Psoas muscle (tissue), 8 donors: Measurements from ENCODE around the gene ATP7A. TPM values are rescaled to one million over a fixed set of nuclear protein-coding genes. Genes with fewer than 3 reads are reported as not detected.
"Not testable (repeated sequence)": the region's sequence is repeated elsewhere in the genome, so short reads cannot be mapped to it uniquely, and the experiment has no call there.

Experiments used
- ATAC-seq, 4 donors: fragments of 200-7000 bp; cut with Tn5 transposase; one replicate each; pipeline ENCODE4 v1.9.1; 2020; ENCODE audit warnings: moderate library complexity in 3 of 4, mild to moderate bottlenecking in 2 of 4
- DNase-seq, 2 donors: peaks; one replicate each; pipeline ENCODE4 v3.0.0-alpha.2; 2020
- H3K27ac ChIP-seq: fragments of 200-600 bp; one replicate; pipeline ENCODE4 v1.8.0; 2022
- H3K27me3 ChIP-seq, 3 donors: fragments of 200-600 bp in 1 of 3; one replicate each; pipeline versions ENCODE4 v1.6.1 to v1.8.0; 2013 to 2022; ENCODE audit warnings: low read length in 2 of 3, mild to moderate bottlenecking in 2 of 3, moderate library complexity in 1 of 3; ENCODE audit not compliant: insufficient read depth in 3 of 3
- H3K36me3 ChIP-seq, 2 donors: fragments of 200-600 bp in 1 of 2; one replicate each; pipeline versions ENCODE4 v1.6.1 to v1.8.0; 2013 to 2022; ENCODE audit warnings: low read depth in 1 of 2, mild to moderate bottlenecking in 1 of 2, moderate library complexity in 1 of 2; ENCODE audit not compliant: insufficient read depth in 1 of 2
- H3K4me1 ChIP-seq: fragments of 200-600 bp; one replicate; pipeline ENCODE4 v1.8.0; 2022
- H3K4me3 ChIP-seq: fragments of 200-600 bp; one replicate; pipeline ENCODE4 v1.8.0; 2022; ENCODE audit warnings: mild to moderate bottlenecking
- H3K9me3 ChIP-seq: fragments of 200-600 bp; one replicate; pipeline ENCODE4 v1.8.0; 2022
- WGBS, 3 donors: extraction: QIAGEN DNeasy Blood & Tissue Kit; methylation state at CpG; one replicate each; pipeline versions ENCODE4 v1.1.6 to v1.1.7; 2013; 5-methylcytosine and 5-hydroxymethylcytosine counted together
- intact Hi-C, 2 donors: fragments of 100-400 bp; cut with DNase I; formaldehyde crosslinking; loops; one replicate each; pipeline versions ENCODE4 v1.11.0 to v1.14.2; 2022
- polyA plus RNA-seq, 3 donors: library from polyadenylated mRNA; stranded (reverse); fragments of 200-250 nt; gene quantifications; one replicate each; pipeline ENCODE4 v1.2.3, GENCODE V29; 2013
- total RNA-seq, 4 donors: library from RNA; stranded (reverse); fragmentation: NEBNext Ultra II Directional in 2 of 4; extraction: Animal tissue kit (Norgen Biotek cat#: 25700) in 2 of 4; gene quantifications; one replicate each; pipeline versions ENCODE4 v1.2.1 to v1.2.4, GENCODE V29; 2021 to 2023
- TF ChIP-seq, protein P1 (sequence below): fragments of 200-600 bp; IDR thresholded peaks from one replicate; pipeline ENCODE4 v1.8.0; 2022; ENCODE audit warnings: antibody characterized with exemption
- donor health status: healthy with polysubstance abuse.
- donor health status: DM: no; HTN: no; CAD: no; lungs with moderate emphysema.
- donor health status: Bipolar disorder and iron deficiency.
- donor health status: healthy.
- donor health status: DM: yes; HTN: yes; CAD: no.
- donor health status: DM: no; HTN: no; CAD: no.
- donor health status: DM: no; HTN: no; CAD: no.
- donor health status: DM: yes; HTN: yes; CAD: no.

The ATP7A gene
- total and polyA plus RNA-seq, 7 donors = 0.97 to 6.0 (median 3.4) TPM

GRCh38 chrX:77917294-77917933, 6.9 kb downstream of the ATP7A start:
- Histone ChIP-seq H3K4me1 (peaks cover 4% of the 10 kb centered on the region), H3K9me3 (no peaks in the 10 kb centered on the region), H3K27ac (no peak overlapping the region), H3K27me3 (no peaks in the 10 kb centered on the region), H3K4me3 (no peak overlapping the region), H3K36me3 (no peaks in the 10 kb centered on the region)
- TF ChIP-seq, protein P1, sequence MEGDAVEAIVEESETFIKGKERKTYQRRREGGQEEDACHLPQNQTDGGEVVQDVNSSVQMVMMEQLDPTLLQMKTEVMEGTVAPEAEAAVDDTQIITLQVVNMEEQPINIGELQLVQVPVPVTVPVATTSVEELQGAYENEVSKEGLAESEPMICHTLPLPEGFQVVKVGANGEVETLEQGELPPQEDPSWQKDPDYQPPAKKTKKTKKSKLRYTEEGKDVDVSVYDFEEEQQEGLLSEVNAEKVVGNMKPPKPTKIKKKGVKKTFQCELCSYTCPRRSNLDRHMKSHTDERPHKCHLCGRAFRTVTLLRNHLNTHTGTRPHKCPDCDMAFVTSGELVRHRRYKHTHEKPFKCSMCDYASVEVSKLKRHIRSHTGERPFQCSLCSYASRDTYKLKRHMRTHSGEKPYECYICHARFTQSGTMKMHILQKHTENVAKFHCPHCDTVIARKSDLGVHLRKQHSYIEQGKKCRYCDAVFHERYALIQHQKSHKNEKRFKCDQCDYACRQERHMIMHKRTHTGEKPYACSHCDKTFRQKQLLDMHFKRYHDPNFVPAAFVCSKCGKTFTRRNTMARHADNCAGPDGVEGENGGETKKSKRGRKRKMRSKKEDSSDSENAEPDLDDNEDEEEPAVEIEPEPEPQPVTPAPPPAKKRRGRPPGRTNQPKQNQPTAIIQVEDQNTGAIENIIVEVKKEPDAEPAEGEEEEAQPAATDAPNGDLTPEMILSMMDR = no peak
- WGBS, 3 donors = 40 to 63% (median 60%) methylated on average over 2 of the region's 2 CpGs
- intact Hi-C loops = loop anchor here (10.0 kb wide), 2 partner anchors 107 to 177 kb away; no protein-coding TSS in a partner anchor
- DNase-seq = no peak
- no peak for ATAC-seq

DNA sequence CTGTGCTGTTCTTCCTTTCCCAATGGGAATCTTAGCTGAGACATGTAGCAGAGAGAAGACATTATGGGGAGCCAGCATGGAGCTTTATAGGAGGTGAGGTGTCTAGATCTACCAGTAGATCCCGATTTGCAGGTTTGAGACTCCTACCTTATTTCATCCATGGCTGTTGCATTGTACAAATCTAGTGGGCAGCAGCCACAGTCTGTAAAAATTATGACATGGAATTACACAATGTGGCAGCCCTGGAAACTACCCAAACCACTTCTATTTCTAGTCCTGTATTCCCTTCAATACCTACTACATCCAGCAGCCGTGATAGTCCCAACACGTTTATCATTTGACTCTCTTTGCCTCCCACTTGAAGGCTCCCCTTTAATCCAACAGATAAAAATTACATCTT, 8.1 kb downstream of the ATP7A start:
- Histone ChIP-seq H3K4me3 (no peak overlapping the region), H3K4me1 (no peaks in the 10 kb centered on the region), H3K27ac (no peak overlapping the region), H3K36me3 (no peaks in the 10 kb centered on the region), H3K9me3 (no peaks in the 10 kb centered on the region), H3K27me3 (no peaks in the 10 kb centered on the region)
- TF ChIP-seq, protein P1 = no peak
- peak in 3 of 4 donors; percentile 76 to 89 (median 87) for ATAC-seq
- DNase-seq = no peak
- WGBS, 3 donors = 36 to 59% (median 47%) methylated on average over 3 of the region's 3 CpGs
- intact Hi-C loops = loop anchor here (10.0 kb wide), 2 partner anchors 106 to 176 kb away; no protein-coding TSS in a partner anchor

GRCh38 chrX:77919370-77919769, 8.9 kb downstream of the ATP7A start:
- 43 to 74% (median 51%) methylated on average over 6 of the region's 6 CpGs for WGBS, 3 donors
- not testable (repeated sequence) for ATAC-seq

DNA sequence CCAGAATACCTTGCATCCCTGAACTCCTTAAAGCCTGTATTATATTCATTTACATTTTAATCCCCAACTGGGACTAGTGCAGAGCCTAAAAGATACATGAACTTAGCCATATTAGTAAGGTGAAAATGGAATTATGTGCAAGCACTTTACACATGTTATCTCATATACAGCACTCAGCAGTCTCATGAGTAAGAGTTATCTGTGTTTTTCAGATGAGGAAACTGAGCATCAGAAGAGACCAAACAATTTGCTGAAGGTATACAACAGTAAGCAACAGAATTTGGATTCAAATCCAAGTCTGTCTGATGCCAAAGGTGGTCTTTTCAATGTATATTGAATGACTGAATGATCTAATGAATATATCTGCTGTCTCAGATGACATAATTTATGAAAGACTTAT, 12.3 kb downstream of the ATP7A start:
- TF ChIP-seq, protein P1 = no peak
- no peak overlapping the region for H3K27ac ChIP-seq
- no peak overlapping the region for H3K4me3 ChIP-seq
- ATAC-seq (no peak), DNase-seq (no peak)
- intact Hi-C loops = no loop called here
- no peaks in the 10 kb centered on the region for H3K9me3 ChIP-seq
- H3K4me1 ChIP-seq = no peaks in the 10 kb centered on the region
- no peaks in the 10 kb centered on the region for H3K27me3 ChIP-seq
- H3K36me3 ChIP-seq = no peaks in the 10 kb centered on the region

More at GRCh38 chrX:77919370-77919769, 8.9 kb downstream of the ATP7A start:
- DNase-seq, H3K9me3 ChIP-seq, H3K27me3 ChIP-seq, H3K4me3 ChIP-seq, H3K27ac ChIP-seq, H3K4me1 ChIP-seq, H3K36me3 ChIP-seq: not testable (repeated sequence)
- intact Hi-C loops = loop anchor here (10.0 kb wide), 2 partner anchors 105 to 175 kb away; no protein-coding TSS in a partner anchor

GRCh38 chrX:77924320-77924859, 13.9 kb downstream of the ATP7A start:
- WGBS, 3 donors = 86 to 99% (median 96%) methylated on average over 8 of the region's 8 CpGs
- no peak for ATAC-seq

More at GRCh38 chrX:77924320-77924859, 13.9 kb downstream of the ATP7A start:
- TF ChIP-seq, protein P1 = no peak
- intact Hi-C loops = no loop called here
- Histone ChIP-seq H3K27ac (no peak overlapping the region), H3K9me3 (no peaks in the 10 kb centered on the region), H3K4me3 (no peak overlapping the region), H3K4me1 (no peaks in the 10 kb centered on the region), H3K27me3 (no peaks in the 10 kb centered on the region), H3K36me3 (no peaks in the 10 kb centered on the region)
- no peak for DNase-seq
